Activated CD4-positive, alpha-beta memory T cell treated with anti-CD3 and anti-CD28 coated beads for 36 hours (primary cell): ENCODE results near the gene SFSWAP. TPM values are rescaled to one million over a fixed set of nuclear protein-coding genes. Genes with fewer than 3 reads are reported as not detected.
"Not testable (repeated sequence)": the region's sequence is repeated elsewhere in the genome, so short reads cannot be mapped to it uniquely, and the experiment has no call there.

Source experiments
- CTCF ChIA-PET: fragments of 350-600 bp; sonication (Branson Sonifier 250); formaldehyde crosslinking; loops from one replicate; lab custom pipeline; 2021; ENCODE audit warnings: antibody characterized with exemption, inconsistent platforms; lab: Charles Lee
- POLR2A ChIA-PET: fragments of 350-600 bp; sonication (Branson Sonifier 250); formaldehyde crosslinking; loops from one replicate; lab custom pipeline; 2021; ENCODE audit warnings: antibody characterized with exemption; lab: Charles Lee
- DNase-seq: peaks from one replicate; pipeline ENCODE4 v3.0.0-alpha.2; 2020
- H3K27ac Mint-ChIP-seq: one replicate; pipeline ENCODE4 v1.8.0; 2021; ENCODE audit warnings: mixed read lengths
- H3K27me3 Mint-ChIP-seq: one replicate; pipeline ENCODE4 v1.8.0; 2021; ENCODE audit warnings: mixed read lengths
- H3K36me3 Mint-ChIP-seq: one replicate; pipeline ENCODE4 v1.8.0; 2021; ENCODE audit warnings: mixed read lengths
- H3K4me1 Mint-ChIP-seq: one replicate; pipeline ENCODE4 v1.8.0; 2021; ENCODE audit warnings: low read depth, mixed read lengths
- H3K4me3 Mint-ChIP-seq: one replicate; pipeline ENCODE4 v1.8.0; 2021; ENCODE audit warnings: mild to moderate bottlenecking, mixed read lengths
- H3K9me3 Mint-ChIP-seq: one replicate; pipeline ENCODE4 v1.8.0; 2021; ENCODE audit warnings: mixed read lengths
- intact Hi-C: fragments of 100-400 bp; cut with micrococcal nuclease; formaldehyde crosslinking; loops from one replicate; pipeline ENCODE4 v1.15.1; 2023
- total RNA-seq, 2 experiments: library from RNA; stranded (reverse); gene quantifications; one replicate each; pipeline ENCODE4 v1.2.3, GENCODE V29; 2021

Gene SFSWAP
- total RNA-seq, 2 experiments from 2014 or later, result 42.1 to 44.3 TPM

- Mint-ChIP-seq H3K27ac (no peak overlapping the region), H3K4me3 (no peak overlapping the region), H3K4me1 (no peaks in the 10 kb centered on the region), H3K27me3 (peaks cover 2% of the 10 kb centered on the region), H3K9me3 (peaks cover 4% of the 10 kb centered on the region), H3K36me3 (no peaks in the 10 kb centered on the region)
- ChIA-PET POLR2A (no interaction called here), CTCF (no interaction called here)
- intact Hi-C loops, result no loop called here
- DNase-seq, result no peak
Observed at GRCh38 chr12:131673888-131674257, 37.0 kb upstream of the SFSWAP start.

DNA sequence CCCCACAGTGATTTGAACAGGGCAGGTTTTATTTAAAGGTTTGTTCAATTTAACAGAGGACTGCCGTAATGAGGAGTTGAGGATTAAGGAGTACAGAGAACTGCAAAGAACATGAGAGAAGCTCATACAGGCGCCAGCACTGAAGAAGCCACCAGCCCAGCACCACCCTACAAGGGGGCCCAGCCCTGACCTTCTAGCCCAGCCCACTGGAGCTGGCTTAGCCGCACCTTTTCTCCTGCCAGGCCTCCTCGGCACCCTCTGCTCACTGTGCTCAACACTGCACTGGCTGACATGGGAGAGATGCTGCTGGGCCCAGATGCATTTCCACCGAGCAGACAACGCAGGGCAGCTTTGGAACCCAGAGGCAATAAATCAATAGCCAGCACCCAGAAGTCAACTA, 36.5 kb upstream of the SFSWAP start:
- Mint-ChIP-seq H3K27ac (no peak overlapping the region), H3K4me3 (no peak overlapping the region), H3K9me3 (peaks cover 4% of the 10 kb centered on the region), H3K36me3 (no peaks in the 10 kb centered on the region), H3K4me1 (no peaks in the 10 kb centered on the region), H3K27me3 (peaks cover 3% of the 10 kb centered on the region)
- DNase-seq, result no peak
- CTCF ChIA-PET, result no interaction called here
- intact Hi-C loops, result no loop called here
- POLR2A ChIA-PET, result no interaction called here

DNA sequence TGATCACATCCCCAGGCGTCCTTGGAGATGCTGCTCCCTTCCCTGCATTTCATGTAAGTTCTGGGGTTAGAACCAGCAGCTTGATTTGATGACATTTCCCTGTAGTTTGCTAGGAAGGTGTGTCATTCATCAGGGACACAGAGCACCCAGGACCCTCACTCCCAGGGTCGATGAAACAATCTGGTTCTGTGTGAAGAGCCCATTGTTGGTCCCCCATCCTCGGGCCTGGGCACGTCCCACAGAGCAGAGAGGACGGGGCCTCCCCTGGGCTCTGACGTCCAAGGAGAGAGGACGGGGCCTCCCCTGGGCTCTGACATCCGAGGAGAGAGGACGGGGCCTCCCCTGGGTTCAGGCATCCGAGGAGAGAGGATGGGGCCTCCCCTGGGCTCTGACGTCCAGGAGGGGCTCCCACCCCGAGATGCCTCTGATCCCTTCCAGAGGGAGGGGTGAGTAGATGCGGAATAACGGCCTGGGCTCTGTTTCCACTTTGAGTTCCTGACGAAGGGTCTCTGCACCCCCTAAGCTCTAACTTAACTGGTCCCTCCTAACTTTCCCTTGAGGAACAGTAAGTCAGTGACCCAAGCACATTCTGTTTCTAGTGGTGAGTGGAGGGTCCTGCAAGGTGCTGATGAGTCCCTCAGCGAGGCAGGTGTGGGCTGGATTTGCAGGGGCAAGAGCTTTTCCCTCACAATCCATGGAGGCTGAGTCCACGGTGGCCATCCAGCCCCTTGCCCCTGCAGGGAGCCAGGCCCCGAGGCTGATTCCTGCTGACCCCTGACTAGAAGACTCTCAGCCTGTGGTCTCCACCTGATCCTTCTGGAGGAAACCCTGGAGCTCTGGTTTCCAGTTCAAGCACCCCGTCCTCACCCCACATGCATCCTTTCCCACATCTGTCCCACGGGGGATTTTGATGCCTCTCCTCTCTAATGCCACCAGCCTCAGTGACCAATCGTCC, 35.5 kb upstream of the SFSWAP start:
- Mint-ChIP-seq H3K4me3 (no peak overlapping the region), H3K27me3 (peaks cover 3% of the 10 kb centered on the region), H3K9me3 (peaks cover 4% of the 10 kb centered on the region), H3K27ac (no peak overlapping the region), H3K36me3 (no peaks in the 10 kb centered on the region), H3K4me1 (no peaks in the 10 kb centered on the region)
- intact Hi-C loops, result no loop called here
- ChIA-PET POLR2A (no interaction called here), CTCF (no interaction called here)
- no peak for DNase-seq

DNA sequence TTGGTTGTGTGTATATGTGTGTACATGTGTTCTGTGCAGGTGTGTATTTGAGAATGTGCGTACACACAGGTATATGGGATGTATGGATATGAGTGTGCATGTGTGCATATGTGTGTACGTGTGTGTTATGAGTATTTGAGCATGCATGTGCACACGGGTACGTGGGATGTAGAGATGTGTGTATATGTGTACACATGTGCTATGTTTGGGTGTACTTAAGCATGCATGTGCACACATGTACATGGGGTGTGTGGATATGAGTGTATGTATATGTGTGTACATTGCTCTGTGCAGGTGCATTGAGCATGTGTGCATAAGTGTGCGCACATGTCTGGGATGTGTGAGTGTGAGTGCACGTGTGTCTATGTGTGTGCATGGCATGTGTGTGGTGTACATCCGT, 34.3 kb upstream of the SFSWAP start:
- no peak overlapping the region for H3K27ac Mint-ChIP-seq
- ChIA-PET CTCF (no interaction called here), POLR2A (no interaction called here)
- no peak for DNase-seq
- H3K27me3 Mint-ChIP-seq, result peaks cover 3% of the 10 kb centered on the region
- H3K36me3 Mint-ChIP-seq, result no peaks in the 10 kb centered on the region
- intact Hi-C loops, result no loop called here
- H3K4me1 Mint-ChIP-seq, result no peaks in the 10 kb centered on the region
- peaks cover 4% of the 10 kb centered on the region for H3K9me3 Mint-ChIP-seq
- no peak overlapping the region for H3K4me3 Mint-ChIP-seq

DNA sequence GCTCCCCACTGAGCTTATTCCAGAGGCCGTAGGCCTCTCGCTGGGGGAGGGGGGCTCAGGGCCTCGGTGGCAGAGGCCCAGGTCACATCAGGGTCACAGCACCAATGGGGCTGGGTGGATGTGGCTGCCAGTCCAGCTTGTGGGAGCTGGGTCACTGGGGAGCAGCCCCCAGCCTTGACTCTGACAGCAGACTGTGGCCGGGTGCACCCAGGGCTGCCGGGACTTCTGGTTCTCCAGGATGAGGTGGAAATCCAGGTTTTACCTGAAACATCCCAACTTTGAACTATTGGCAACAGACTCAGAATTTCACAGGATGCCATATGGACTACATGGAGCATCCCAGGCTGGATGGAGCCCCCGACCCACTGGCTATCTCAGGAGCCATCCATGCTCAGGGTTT, 33.8 kb upstream of the SFSWAP start:
- intact Hi-C loops, H3K9me3 Mint-ChIP-seq, CTCF ChIA-PET, POLR2A ChIA-PET, H3K27me3 Mint-ChIP-seq, H3K4me3 Mint-ChIP-seq, H3K4me1 Mint-ChIP-seq, H3K27ac Mint-ChIP-seq, H3K36me3 Mint-ChIP-seq, DNase-seq: not testable (repeated sequence)

DNA sequence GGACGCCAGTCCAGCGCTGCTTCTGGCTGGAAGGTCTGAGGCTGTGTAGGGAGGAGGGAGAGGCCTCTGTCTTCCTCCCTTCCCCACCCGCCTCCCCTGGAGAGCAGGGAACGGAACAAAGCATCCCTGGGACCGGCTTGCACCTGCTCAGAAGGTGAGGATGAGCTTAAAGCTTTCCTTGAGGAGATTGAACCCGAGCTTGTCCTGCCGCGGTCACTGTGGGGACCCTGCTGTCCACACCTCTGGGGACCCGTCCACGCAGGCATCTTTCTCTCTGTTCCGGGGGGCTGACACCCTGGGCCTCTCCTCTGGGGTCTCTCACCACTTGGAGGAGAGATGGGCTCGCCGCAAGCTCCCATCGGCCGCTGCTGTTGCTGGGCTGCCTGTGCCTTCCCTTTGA, 33.2 kb upstream of the SFSWAP start:
- CTCF ChIA-PET, result no interaction called here

GRCh38 chr12:131678389-131679181, 32.3 kb upstream of the SFSWAP start:
- H3K4me3 Mint-ChIP-seq, H3K36me3 Mint-ChIP-seq, intact Hi-C loops, H3K27me3 Mint-ChIP-seq, POLR2A ChIA-PET, H3K27ac Mint-ChIP-seq, CTCF ChIA-PET, H3K4me1 Mint-ChIP-seq, DNase-seq, H3K9me3 Mint-ChIP-seq: not testable (repeated sequence)

More for the DNA sequence above, 33.2 kb upstream of the SFSWAP start:
- Mint-ChIP-seq H3K27me3 (peaks cover 3% of the 10 kb centered on the region), H3K9me3 (peaks cover 4% of the 10 kb centered on the region), H3K4me1 (no peaks in the 10 kb centered on the region), H3K4me3 (no peak overlapping the region), H3K27ac (no peak overlapping the region), H3K36me3 (no peaks in the 10 kb centered on the region)
- DNase-seq, result no peak
- intact Hi-C loops, result no loop called here
- POLR2A ChIA-PET, result no interaction called here

GRCh38 chr12:131679186-131679585, 31.7 kb upstream of the SFSWAP start:
- H3K36me3 Mint-ChIP-seq, H3K27me3 Mint-ChIP-seq, CTCF ChIA-PET, H3K4me1 Mint-ChIP-seq, POLR2A ChIA-PET, DNase-seq, H3K9me3 Mint-ChIP-seq, H3K4me3 Mint-ChIP-seq, intact Hi-C loops, H3K27ac Mint-ChIP-seq: not testable (repeated sequence)

DNA sequence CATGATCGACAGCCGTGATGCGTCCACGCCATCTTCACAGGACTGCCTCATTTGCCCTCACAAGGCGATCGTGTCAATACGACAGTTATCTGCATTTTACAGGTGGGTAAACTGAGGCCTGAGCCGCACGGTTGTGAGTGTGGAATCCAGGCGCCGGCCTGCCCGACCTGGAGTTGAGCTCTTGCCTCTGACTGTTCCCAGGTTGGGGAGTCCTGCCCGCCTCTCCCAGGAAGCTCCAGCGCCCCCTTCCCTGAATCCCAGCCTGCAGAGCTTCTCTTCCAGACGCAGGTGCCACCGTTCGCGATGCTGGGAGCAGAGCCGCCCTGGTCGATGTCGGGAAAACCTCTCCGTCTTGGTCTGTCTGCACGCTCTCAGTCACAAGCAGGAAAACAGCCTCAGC, 31.1 kb upstream of the SFSWAP start:
- intact Hi-C loops, DNase-seq, H3K9me3 Mint-ChIP-seq, H3K27ac Mint-ChIP-seq, H3K4me1 Mint-ChIP-seq, H3K4me3 Mint-ChIP-seq, CTCF ChIA-PET, H3K27me3 Mint-ChIP-seq, H3K36me3 Mint-ChIP-seq, POLR2A ChIA-PET: not testable (repeated sequence)

GRCh38 chr12:131680392-131681256, 30.3 kb upstream of the SFSWAP start:
- H3K4me1 Mint-ChIP-seq, H3K27ac Mint-ChIP-seq, CTCF ChIA-PET, H3K4me3 Mint-ChIP-seq, H3K27me3 Mint-ChIP-seq, H3K9me3 Mint-ChIP-seq, POLR2A ChIA-PET, DNase-seq, intact Hi-C loops, H3K36me3 Mint-ChIP-seq: not testable (repeated sequence)

- Mint-ChIP-seq H3K4me3 (no peak overlapping the region), H3K27ac (no peak overlapping the region)
- intact Hi-C loops, result no loop called here
Observed at GRCh38 chr12:131681257-131681620, 29.7 kb upstream of the SFSWAP start.

More at GRCh38 chr12:131681257-131681620, 29.7 kb upstream of the SFSWAP start:
- peaks cover 5% of the 10 kb centered on the region for H3K27me3 Mint-ChIP-seq
- POLR2A ChIA-PET, result no interaction called here
- H3K4me1 Mint-ChIP-seq, result no peaks in the 10 kb centered on the region
- H3K36me3 Mint-ChIP-seq, result no peaks in the 10 kb centered on the region
- no peak for DNase-seq
- no peaks in the 10 kb centered on the region for H3K9me3 Mint-ChIP-seq
- CTCF ChIA-PET, result no interaction called here
